ENCODE results near the gene FGF14.

GRCh38 chr13:101767131-101767530 lies 634.7 kb downstream of the FGF14 start:
- TF ChIP-seq, protein P1, sequence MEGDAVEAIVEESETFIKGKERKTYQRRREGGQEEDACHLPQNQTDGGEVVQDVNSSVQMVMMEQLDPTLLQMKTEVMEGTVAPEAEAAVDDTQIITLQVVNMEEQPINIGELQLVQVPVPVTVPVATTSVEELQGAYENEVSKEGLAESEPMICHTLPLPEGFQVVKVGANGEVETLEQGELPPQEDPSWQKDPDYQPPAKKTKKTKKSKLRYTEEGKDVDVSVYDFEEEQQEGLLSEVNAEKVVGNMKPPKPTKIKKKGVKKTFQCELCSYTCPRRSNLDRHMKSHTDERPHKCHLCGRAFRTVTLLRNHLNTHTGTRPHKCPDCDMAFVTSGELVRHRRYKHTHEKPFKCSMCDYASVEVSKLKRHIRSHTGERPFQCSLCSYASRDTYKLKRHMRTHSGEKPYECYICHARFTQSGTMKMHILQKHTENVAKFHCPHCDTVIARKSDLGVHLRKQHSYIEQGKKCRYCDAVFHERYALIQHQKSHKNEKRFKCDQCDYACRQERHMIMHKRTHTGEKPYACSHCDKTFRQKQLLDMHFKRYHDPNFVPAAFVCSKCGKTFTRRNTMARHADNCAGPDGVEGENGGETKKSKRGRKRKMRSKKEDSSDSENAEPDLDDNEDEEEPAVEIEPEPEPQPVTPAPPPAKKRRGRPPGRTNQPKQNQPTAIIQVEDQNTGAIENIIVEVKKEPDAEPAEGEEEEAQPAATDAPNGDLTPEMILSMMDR (IDR thresholded peaks at IDR 0.05): no peak
- no peak for TF ChIP-seq POLR2AphosphoS5 (IDR thresholded peaks at IDR 0.05)
